Chondrocyte (in vitro differentiated cells): Measurements from ENCODE around the gene CHD9NB. TPM values are rescaled to one million over a fixed set of nuclear protein-coding genes. Genes with fewer than 3 reads are reported as not detected.

ENCODE experiments used
- DNase-seq: peaks from one replicate; pipeline ENCODE4 v3.0.0; 2021; ENCODE audit warnings: mixed read lengths, low spot score
- H3K27ac Mint-ChIP-seq: one replicate; pipeline ENCODE4 v1.8.0; 2021; ENCODE audit warnings: mild to moderate bottlenecking, moderate library complexity, mixed read lengths; ENCODE audit not compliant: unreplicated experiment
- H3K27me3 Mint-ChIP-seq: 2 replicates; pipeline ENCODE4 v1.8.0; 2021; ENCODE audit warnings: low read depth, mixed read lengths
- H3K36me3 Mint-ChIP-seq: 2 replicates; pipeline ENCODE4 v1.8.0; 2021; ENCODE audit warnings: low read depth, mixed read lengths
- H3K4me1 Mint-ChIP-seq: 2 replicates; pipeline ENCODE4 v1.8.0; 2021; ENCODE audit warnings: low read depth, mild to moderate bottlenecking, mixed read lengths
- H3K4me3 Mint-ChIP-seq: one replicate; pipeline ENCODE4 v1.8.0; 2021; ENCODE audit warnings: mild to moderate bottlenecking, moderate library complexity, mixed read lengths; ENCODE audit not compliant: unreplicated experiment
- H3K9me3 Mint-ChIP-seq: 2 replicates; pipeline ENCODE4 v1.8.0; 2021; ENCODE audit warnings: low read depth, mixed read lengths
- total RNA-seq: library from RNA; stranded (reverse); gene quantifications from 3 replicates; pipeline ENCODE4 v1.2.1, GENCODE V29; 2021
- TF ChIP-seq, protein P1 (sequence below): fragments of 200-600 bp; sonication (generic); IDR thresholded peaks from 2 replicates; pipeline ENCODE4 v1.5.0; 2021; ENCODE audit warnings: antibody characterized with exemption, mild to moderate bottlenecking, moderate library complexity

The CHD9NB gene
- total RNA-seq, 1 donor from 2014 or later = 0.85 TPM

DNA sequence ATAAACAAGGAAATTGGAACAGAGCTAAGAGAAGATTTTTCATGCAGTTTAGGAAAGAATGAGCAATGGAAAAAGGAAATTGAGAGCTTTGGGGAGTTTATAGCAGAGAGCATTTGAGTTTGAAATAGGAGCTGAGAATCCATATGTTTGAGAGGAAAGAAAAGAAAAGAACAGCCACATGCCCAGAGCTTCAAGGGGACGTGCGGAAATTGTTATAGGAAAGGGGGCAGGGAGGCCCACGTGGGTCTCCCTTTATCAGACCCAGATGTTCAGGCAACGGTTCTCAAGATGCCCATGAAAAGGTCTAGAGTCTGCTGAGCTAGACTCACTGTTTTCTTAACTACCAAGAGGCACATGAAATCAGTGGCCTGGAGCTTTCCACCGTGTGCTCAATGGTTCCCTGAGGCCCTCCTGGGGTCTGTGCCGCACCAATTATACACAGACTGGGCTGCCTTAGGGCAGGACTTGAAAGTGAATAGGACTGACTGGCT is 33.3 kb upstream of the CHD9NB start:
- Mint-ChIP-seq H3K9me3 (no peaks in the 10 kb centered on the region), H3K4me3 (peak overlapping the region; percentile 20), H3K27me3 (no peaks in the 10 kb centered on the region), H3K36me3 (no peaks in the 10 kb centered on the region), H3K27ac (peak overlapping the region; percentile 72), H3K4me1 (peaks cover 83% of the 10 kb centered on the region)
- TF ChIP-seq, protein P1, sequence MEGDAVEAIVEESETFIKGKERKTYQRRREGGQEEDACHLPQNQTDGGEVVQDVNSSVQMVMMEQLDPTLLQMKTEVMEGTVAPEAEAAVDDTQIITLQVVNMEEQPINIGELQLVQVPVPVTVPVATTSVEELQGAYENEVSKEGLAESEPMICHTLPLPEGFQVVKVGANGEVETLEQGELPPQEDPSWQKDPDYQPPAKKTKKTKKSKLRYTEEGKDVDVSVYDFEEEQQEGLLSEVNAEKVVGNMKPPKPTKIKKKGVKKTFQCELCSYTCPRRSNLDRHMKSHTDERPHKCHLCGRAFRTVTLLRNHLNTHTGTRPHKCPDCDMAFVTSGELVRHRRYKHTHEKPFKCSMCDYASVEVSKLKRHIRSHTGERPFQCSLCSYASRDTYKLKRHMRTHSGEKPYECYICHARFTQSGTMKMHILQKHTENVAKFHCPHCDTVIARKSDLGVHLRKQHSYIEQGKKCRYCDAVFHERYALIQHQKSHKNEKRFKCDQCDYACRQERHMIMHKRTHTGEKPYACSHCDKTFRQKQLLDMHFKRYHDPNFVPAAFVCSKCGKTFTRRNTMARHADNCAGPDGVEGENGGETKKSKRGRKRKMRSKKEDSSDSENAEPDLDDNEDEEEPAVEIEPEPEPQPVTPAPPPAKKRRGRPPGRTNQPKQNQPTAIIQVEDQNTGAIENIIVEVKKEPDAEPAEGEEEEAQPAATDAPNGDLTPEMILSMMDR = no peak
- DNase-seq = no peak

DNA sequence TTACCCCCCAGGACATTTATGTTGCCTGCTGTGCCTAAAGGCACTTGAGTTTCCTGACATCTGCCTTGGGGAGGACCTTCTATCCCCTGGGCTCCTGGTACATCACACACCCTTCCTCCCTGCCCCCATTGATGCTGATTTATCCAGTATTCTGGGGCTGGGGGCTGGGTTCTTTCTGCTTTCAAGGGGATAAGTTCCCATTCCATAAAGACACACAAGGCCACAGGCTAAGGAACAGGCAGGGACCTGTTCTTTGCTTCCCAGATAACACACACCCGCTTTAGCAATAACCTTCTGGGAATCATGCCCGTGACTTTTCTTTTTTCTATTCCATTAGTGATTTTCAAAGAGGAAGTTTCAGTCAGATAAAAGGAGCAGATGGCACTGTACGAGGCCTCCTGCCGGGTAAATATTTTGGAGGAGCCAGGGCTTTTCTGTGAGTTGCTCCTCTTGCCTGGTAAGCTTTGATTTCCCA is 32.7 kb upstream of the CHD9NB start:
- H3K27me3 Mint-ChIP-seq = no peaks in the 10 kb centered on the region
- H3K4me1 Mint-ChIP-seq = peaks cover 83% of the 10 kb centered on the region
- no peak for DNase-seq
- peak overlapping the region; percentile 72 for H3K27ac Mint-ChIP-seq
- H3K36me3 Mint-ChIP-seq = no peaks in the 10 kb centered on the region
- H3K4me3 Mint-ChIP-seq = peak overlapping the region; percentile 20
- no peaks in the 10 kb centered on the region for H3K9me3 Mint-ChIP-seq
- TF ChIP-seq, protein P1 = peak; percentile 7

DNA sequence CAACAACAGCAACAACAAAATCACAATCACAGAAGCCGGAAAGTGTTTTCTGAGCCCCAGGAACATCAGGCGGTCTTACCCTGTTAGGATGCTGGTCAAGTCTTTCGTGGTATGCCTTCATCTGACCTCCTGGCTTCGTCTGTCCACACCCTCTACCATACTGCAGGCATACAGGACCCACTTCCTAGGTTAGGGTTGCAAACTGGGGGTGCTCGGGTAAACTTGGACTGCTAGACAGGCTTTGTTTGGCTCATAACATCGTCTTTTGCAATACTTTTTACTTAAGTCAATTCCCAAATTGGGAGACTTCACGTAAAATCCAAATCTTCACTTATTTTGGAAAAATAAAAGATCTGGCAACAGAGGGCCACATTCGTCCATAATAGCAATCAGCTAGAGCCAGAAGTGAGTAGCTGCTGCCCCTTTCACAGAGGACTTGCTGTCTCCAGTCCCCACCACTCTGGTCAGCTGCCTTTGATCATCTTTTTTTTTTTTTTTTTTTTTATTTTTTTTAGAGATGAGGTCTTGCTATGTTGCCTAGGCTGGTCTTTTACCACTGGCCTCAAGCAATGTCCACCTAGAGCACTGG is 32.1 kb upstream of the CHD9NB start:
- TF ChIP-seq, protein P1 = no peak
- Mint-ChIP-seq H3K27me3 (no peaks in the 10 kb centered on the region), H3K4me1 (peaks cover 83% of the 10 kb centered on the region), H3K36me3 (no peaks in the 10 kb centered on the region), H3K9me3 (no peaks in the 10 kb centered on the region), H3K4me3 (no peak overlapping the region), H3K27ac (peak overlapping the region; percentile 72)
- DNase-seq = no peak

DNA sequence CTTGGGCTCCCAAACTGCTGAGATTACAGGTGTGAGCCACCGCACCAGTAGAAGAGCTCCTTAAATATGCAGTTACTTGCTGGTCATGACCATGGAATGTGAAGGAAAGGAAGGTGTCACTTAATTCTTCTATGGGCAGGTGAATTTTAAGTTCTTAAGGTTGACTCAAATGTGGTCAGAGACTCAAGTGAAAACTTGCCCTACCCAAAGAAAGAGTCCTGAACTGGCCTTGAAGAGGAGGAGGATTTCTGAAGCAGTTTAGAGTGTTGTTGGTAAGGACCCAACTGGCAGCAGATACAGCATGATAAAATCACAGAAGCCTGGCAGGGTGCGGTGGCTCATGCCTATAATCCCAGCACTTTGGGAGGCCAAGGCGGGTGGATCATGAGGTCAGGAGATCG is 31.4 kb upstream of the CHD9NB start:
- no peak overlapping the region for H3K27ac Mint-ChIP-seq
- TF ChIP-seq, protein P1 = no peak
- no peaks in the 10 kb centered on the region for H3K36me3 Mint-ChIP-seq
- no peak overlapping the region for H3K4me3 Mint-ChIP-seq
- peaks cover 83% of the 10 kb centered on the region for H3K4me1 Mint-ChIP-seq
- DNase-seq = no peak
- no peaks in the 10 kb centered on the region for H3K9me3 Mint-ChIP-seq
- no peaks in the 10 kb centered on the region for H3K27me3 Mint-ChIP-seq

DNA sequence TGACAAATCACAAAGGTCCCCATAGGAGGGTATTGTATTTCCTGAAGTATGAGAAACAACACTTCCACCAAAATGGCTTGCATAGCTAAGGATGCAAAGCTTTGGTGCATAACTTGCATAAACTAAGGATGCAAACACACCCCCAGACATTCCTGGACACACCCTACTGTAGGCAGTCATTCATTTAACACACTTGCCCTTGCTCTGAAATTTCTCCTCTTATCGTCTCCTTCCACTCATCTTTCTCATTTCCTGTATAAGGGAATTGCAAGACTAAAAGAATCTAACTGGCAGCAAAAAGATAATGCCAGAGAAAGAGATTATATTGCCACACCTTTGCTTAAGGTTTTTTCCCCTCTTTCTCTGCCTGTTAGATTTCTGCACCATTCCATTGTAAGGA is 30.4 kb upstream of the CHD9NB start:
- TF ChIP-seq, protein P1 = no peak
- no peaks in the 10 kb centered on the region for H3K27me3 Mint-ChIP-seq
- peaks cover 92% of the 10 kb centered on the region for H3K4me1 Mint-ChIP-seq
- no peak for DNase-seq
- H3K27ac Mint-ChIP-seq = peak overlapping the region; percentile 49
- H3K36me3 Mint-ChIP-seq = no peaks in the 10 kb centered on the region
- no peaks in the 10 kb centered on the region for H3K9me3 Mint-ChIP-seq
- no peak overlapping the region for H3K4me3 Mint-ChIP-seq
